HepG2 (cell line): ENCODE results near the gene ZNF544. TPM values are rescaled to one million over a fixed set of nuclear protein-coding genes. Genes with fewer than 3 reads are reported as not detected.

Experiments
- CAMTA2 ChIP-seq: sonication (generic); formaldehyde crosslinking; IDR thresholded peaks from 2 replicates; pipeline ENCODE4 v1.4.0; 2020; ENCODE audit warnings: mild to moderate bottlenecking, missing genetic modification reagents, borderline replicate concordance
- CEBPB ChIP-seq: IDR thresholded peaks from 2 replicates; pipeline ENCODE4 v1.6.1; 2011; ENCODE audit warnings: low read depth, low read length, improper control_type of control experiment, borderline replicate concordance
- DPF2 ChIP-seq: sonication (generic); formaldehyde crosslinking; IDR thresholded peaks from 2 replicates; pipeline ENCODE4 v1.4.0; 2020; ENCODE audit warnings: mild to moderate bottlenecking, low read depth, missing genetic modification reagents, borderline replicate concordance
- ELF3 ChIP-seq: IDR thresholded peaks from 2 replicates; pipeline ENCODE4 v1.6.1; 2016; ENCODE audit warnings: missing genetic modification reagents, missing compliant biosample characterization
- GFI1 ChIP-seq: sonication (generic); formaldehyde crosslinking; IDR thresholded peaks from 2 replicates; pipeline ENCODE4 v1.5.0; 2020; ENCODE audit warnings: missing genetic modification reagents, mild to moderate bottlenecking, borderline replicate concordance
- KDM3A ChIP-seq: IDR thresholded peaks from 2 replicates; pipeline ENCODE4 v1.6.1; 2018; ENCODE audit warnings: low read depth, missing compliant biosample characterization
- KLF12 ChIP-seq: sonication (generic); formaldehyde crosslinking; IDR thresholded peaks from 2 replicates; pipeline ENCODE4 v1.4.0; 2020; ENCODE audit warnings: missing genetic modification reagents, borderline replicate concordance
- LCORL ChIP-seq, 2 experiments: fragments of 450-650 bp in 1 of 2; sonication (generic) in 1 of 2; formaldehyde crosslinking in 1 of 2; IDR thresholded peaks; 2 replicates each; pipeline versions ENCODE4 v1.5.0 to v1.6.1; 2017 to 2020; ENCODE audit warnings: antibody characterized with exemption in 1 of 2, missing genetic modification reagents in 1 of 2
- NKX3-1 ChIP-seq: sonication (generic); formaldehyde crosslinking; IDR thresholded peaks from 2 replicates; pipeline ENCODE4 v1.5.0; 2020; ENCODE audit warnings: missing genetic modification reagents
- PHF21A ChIP-seq: sonication (generic); formaldehyde crosslinking; IDR thresholded peaks from 2 replicates; pipeline ENCODE4 v1.5.0; 2020; ENCODE audit warnings: mild to moderate bottlenecking, missing genetic modification reagents
- RBAK ChIP-seq: sonication (generic); formaldehyde crosslinking; IDR thresholded peaks from 2 replicates; pipeline ENCODE4 v1.5.1; 2020; ENCODE audit warnings: mild to moderate bottlenecking, missing genetic modification reagents
- ZBTB33 ChIP-seq: sonication (generic); formaldehyde crosslinking; IDR thresholded peaks from 2 replicates; pipeline ENCODE4 v1.4.0; 2020; ENCODE audit warnings: missing genetic modification reagents
- ZKSCAN8 ChIP-seq: IDR thresholded peaks from 2 replicates; pipeline ENCODE4 v1.6.1; 2016; ENCODE audit warnings: borderline replicate concordance, missing genetic modification reagents, missing compliant biosample characterization
- ZNF101 ChIP-seq: sonication (generic); formaldehyde crosslinking; IDR thresholded peaks from 2 replicates; pipeline ENCODE4 v1.4.0; 2020; ENCODE audit warnings: mild to moderate bottlenecking, low read depth, missing genetic modification reagents, borderline replicate concordance
- ZNF543 ChIP-seq: sonication (generic); formaldehyde crosslinking; IDR thresholded peaks from 2 replicates; pipeline ENCODE4 v1.4.0; 2020; ENCODE audit warnings: mild to moderate bottlenecking, missing genetic modification reagents
- ZNF562 ChIP-seq: sonication (generic); formaldehyde crosslinking; IDR thresholded peaks from 2 replicates; pipeline ENCODE4 v1.8.0; 2022; ENCODE audit warnings: missing genetic modification reagents, borderline replicate concordance
- ZNF589 ChIP-seq: sonication (generic); formaldehyde crosslinking; conservative IDR thresholded peaks from 2 replicates; pipeline ENCODE4 v1.8.0; 2022; ENCODE audit warnings: mild to moderate bottlenecking, moderate library complexity, missing genetic modification reagents
- ZNF652 ChIP-seq: IDR thresholded peaks from 2 replicates; pipeline ENCODE4 v1.6.1; 2016; ENCODE audit warnings: low read depth, borderline replicate concordance
- ZNF713 ChIP-seq: sonication (generic); formaldehyde crosslinking; IDR thresholded peaks from 2 replicates; pipeline ENCODE4 v1.4.0; 2020; ENCODE audit warnings: mild to moderate bottlenecking, missing genetic modification reagents
- polyA plus RNA-seq, 8 experiments: library from polyadenylated mRNA; depleted of rRNA in 3 of 8; stranded (reverse) in 7 of 8; unstranded in 1 of 8; fragments of >200 nt; fragmentation: Illumina TruSeq in 4 of 8; extraction: Trizol in 4 of 8; gene quantifications; 2 replicates each; pipeline versions ENCODE4 v1.2.1 to v1.2.3, GENCODE V29; 2011 to 2016; ENCODE audit warnings: low read depth in 4 of 8, missing spikeins in 1 of 8, mixed read lengths in 1 of 8; ENCODE audit not compliant: insufficient read depth in 1 of 8
- total RNA-seq, 5 experiments: library from RNA; depleted of rRNA; stranded (reverse); fragments of >200 nt; fragmentation: Illumina TruSeq; extraction: Trizol; gene quantifications; 2 replicates each; pipeline ENCODE4 v1.2.3, GENCODE V29; 2016; ENCODE audit warnings: low read depth in 1 of 5
- TF ChIP-seq, protein P1 (sequence below): sonication (generic); formaldehyde crosslinking; IDR thresholded peaks from 2 replicates; pipeline ENCODE4 v1.4.0; 2020; ENCODE audit warnings: missing genetic modification reagents, mild to moderate bottlenecking, borderline replicate concordance
- TF ChIP-seq, protein P2 (sequence below): sonication (generic); formaldehyde crosslinking; IDR thresholded peaks from 2 replicates; pipeline ENCODE4 v1.5.0; 2020; ENCODE audit warnings: mild to moderate bottlenecking, missing genetic modification reagents, borderline replicate concordance

ZNF544 gene
- total and polyA plus RNA-seq, 2 of the 13 experiments (the other 11 are each of a cell fraction or from before 2014, with no cell fraction given) = 13.1 to 17.0 TPM

DNA sequence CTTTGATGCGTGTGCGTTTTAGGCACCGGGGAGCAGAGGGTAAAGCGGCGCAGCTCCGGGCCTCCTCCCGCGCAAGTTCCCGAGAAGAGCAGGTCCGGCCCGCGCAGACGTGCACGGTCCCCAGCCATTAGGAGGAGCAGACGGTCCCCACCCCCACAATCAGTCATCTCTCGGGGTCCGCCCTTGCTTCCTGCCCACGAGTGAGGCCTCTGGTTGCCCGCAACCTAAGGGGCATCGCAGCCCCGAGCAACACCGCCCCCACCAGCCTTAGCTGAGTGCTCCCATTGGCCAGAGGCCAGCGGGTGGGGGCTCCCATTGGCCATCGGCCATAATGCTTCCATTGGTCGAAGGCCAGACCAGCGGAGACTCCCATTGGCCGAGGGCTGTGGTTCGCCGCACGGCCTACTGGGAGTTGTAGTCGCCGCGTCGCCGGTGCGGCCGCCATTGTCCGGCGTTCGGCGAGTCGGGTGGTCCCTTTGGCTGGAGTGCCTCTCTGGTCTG is 49.9 kb downstream of the ZNF544 start, which contains the start of gene ZNF8 (continued):
- TF ChIP-seq, protein P1, sequence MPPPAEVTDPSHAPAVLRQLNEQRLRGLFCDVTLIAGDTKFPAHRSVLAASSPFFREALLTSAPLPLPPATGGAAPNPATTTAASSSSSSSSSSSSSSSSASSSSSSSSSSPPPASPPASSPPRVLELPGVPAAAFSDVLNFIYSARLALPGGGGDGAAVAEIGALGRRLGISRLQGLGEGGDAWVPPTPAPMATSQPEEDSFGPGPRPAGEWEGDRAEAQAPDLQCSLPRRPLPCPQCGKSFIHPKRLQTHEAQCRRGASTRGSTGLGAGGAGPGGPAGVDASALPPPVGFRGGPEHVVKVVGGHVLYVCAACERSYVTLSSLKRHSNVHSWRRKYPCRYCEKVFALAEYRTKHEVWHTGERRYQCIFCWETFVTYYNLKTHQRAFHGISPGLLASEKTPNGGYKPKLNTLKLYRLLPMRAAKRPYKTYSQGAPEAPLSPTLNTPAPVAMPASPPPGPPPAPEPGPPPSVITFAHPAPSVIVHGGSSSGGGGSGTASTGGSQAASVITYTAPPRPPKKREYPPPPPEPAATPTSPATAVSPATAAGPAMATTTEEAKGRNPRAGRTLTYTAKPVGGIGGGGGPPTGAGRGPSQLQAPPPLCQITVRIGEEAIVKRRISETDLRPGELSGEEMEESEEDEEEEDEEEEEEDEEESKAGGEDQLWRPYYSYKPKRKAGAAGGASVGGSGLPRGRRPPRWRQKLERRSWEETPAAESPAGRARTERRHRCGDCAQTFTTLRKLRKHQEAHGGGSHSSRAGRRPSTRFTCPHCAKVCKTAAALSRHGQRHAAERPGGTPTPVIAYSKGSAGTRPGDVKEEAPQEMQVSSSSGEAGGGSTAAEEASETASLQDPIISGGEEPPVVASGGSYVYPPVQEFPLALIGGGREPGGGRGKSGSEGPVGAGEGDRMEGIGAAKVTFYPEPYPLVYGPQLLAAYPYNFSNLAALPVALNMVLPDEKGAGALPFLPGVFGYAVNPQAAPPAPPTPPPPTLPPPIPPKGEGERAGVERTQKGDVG (CRISPR knock-in tag) = no peak
- TF ChIP-seq ZBTB33 = no peak
- no peak for TF ChIP-seq ZNF589 (CRISPR knock-in tag)
- TF ChIP-seq, protein P2, sequence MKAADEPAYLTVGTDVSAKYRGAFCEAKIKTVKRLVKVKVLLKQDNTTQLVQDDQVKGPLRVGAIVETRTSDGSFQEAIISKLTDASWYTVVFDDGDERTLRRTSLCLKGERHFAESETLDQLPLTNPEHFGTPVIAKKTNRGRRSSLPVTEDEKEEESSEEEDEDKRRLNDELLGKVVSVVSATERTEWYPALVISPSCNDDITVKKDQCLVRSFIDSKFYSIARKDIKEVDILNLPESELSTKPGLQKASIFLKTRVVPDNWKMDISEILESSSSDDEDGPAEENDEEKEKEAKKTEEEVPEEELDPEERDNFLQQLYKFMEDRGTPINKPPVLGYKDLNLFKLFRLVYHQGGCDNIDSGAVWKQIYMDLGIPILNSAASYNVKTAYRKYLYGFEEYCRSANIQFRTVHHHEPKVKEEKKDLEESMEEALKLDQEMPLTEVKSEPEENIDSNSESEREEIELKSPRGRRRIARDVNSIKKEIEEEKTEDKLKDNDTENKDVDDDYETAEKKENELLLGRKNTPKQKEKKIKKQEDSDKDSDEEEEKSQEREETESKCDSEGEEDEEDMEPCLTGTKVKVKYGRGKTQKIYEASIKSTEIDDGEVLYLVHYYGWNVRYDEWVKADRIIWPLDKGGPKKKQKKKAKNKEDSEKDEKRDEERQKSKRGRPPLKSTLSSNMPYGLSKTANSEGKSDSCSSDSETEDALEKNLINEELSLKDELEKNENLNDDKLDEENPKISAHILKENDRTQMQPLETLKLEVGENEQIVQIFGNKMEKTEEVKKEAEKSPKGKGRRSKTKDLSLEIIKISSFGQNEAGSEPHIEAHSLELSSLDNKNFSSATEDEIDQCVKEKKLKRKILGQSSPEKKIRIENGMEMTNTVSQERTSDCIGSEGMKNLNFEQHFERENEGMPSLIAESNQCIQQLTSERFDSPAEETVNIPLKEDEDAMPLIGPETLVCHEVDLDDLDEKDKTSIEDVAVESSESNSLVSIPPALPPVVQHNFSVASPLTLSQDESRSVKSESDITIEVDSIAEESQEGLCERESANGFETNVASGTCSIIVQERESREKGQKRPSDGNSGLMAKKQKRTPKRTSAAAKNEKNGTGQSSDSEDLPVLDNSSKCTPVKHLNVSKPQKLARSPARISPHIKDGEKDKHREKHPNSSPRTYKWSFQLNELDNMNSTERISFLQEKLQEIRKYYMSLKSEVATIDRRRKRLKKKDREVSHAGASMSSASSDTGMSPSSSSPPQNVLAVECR (CRISPR knock-in tag) = peak; percentile 95
- TF ChIP-seq ZNF101 (CRISPR knock-in tag) = no peak
- no peak for TF ChIP-seq KLF12 (CRISPR knock-in tag)
- no peak; the same call in 1 of the 2 replicates for TF ChIP-seq GFI1
- TF ChIP-seq RBAK (CRISPR knock-in tag) = no peak
- TF ChIP-seq LCORL (IDR thresholded peaks at IDR 0.05) = no peak
- TF ChIP-seq LCORL (CRISPR knock-in tag; IDR thresholded peaks at IDR 0.05) = peak; percentile 78
- peak; percentile 19; the same call in 1 of the 2 replicates for TF ChIP-seq ELF3 (CRISPR knock-in tag)
- TF ChIP-seq PHF21A (CRISPR knock-in tag) = peak; percentile 84
- TF ChIP-seq DPF2 (CRISPR knock-in tag) = no peak
- peak; percentile 25; the same call in 1 of the 2 replicates for TF ChIP-seq KDM3A (CRISPR knock-in tag)
- no peak for TF ChIP-seq CEBPB
- peak; percentile 89; the same call in 1 of the 2 replicates for TF ChIP-seq ZNF713 (CRISPR knock-in tag)
- TF ChIP-seq NKX3-1 = no peak
- 0 out of 2 replicates have a peak, but pooled peaks have one; percentile 16 for TF ChIP-seq ZNF652
- no peak for TF ChIP-seq ZNF562 (CRISPR knock-in tag)
- peak; percentile 58 for TF ChIP-seq ZNF543 (CRISPR knock-in tag)
- TF ChIP-seq ZKSCAN8 (CRISPR knock-in tag) = no peak
- no peak for TF ChIP-seq CAMTA2 (CRISPR knock-in tag)
